K562 (cell line): Measurements from ENCODE around the gene PDE11A. TPM values are rescaled to one million over a fixed set of nuclear protein-coding genes. Genes with fewer than 3 reads are reported as not detected.

Experiments
- FOXA3 ChIP-seq, 2 experiments: fragments of 450-650 bp in 1 of 2; sonication (generic) in 1 of 2; formaldehyde crosslinking; IDR thresholded peaks in 1 of 2; conservative IDR thresholded peaks in 1 of 2; 2 replicates each; pipeline versions ENCODE4 v1.4.0 to v1.8.0; 2020 to 2022; ENCODE audit warnings: mild to moderate bottlenecking in 2 of 2, missing genetic modification reagents in 1 of 2
- GTF2F1 ChIP-seq: IDR thresholded peaks from 2 replicates; pipeline ENCODE4 v1.6.1; 2011; ENCODE audit warnings: low read depth, low read length, improper control_type of control experiment
- KAT7 ChIP-seq: sonication (generic); formaldehyde crosslinking; IDR thresholded peaks from 2 replicates; pipeline ENCODE4 v1.8.0; 2022; ENCODE audit warnings: missing genetic modification reagents, mild to moderate bottlenecking, borderline replicate concordance
- MGA ChIP-seq: fragments of 450-650 bp; IDR thresholded peaks from 2 replicates; pipeline ENCODE4 v1.6.1; 2016; ENCODE audit warnings: mild to moderate bottlenecking, moderate library complexity
- MTA3 ChIP-seq: fragments of 450-650 bp; formaldehyde crosslinking; IDR thresholded peaks from 2 replicates; pipeline ENCODE4 v1.6.1; 2017; ENCODE audit warnings: mild to moderate bottlenecking, borderline replicate concordance
- NR2C1 ChIP-seq, 2 experiments: fragments of 450-650 bp; IDR thresholded peaks; 2 replicates each; pipeline ENCODE4 v1.6.1; 2017; ENCODE audit warnings: mild to moderate bottlenecking in 2 of 2, antibody characterized with exemption in 1 of 2, inconsistent platforms in 1 of 2, missing compliant biosample characterization in 1 of 2, missing genetic modification characterization in 1 of 2
- PML ChIP-seq: IDR thresholded peaks from 2 replicates; pipeline ENCODE4 v1.6.1; 2012; ENCODE audit warnings: low read length, inconsistent platforms
- POLR2AphosphoS2 ChIP-seq: IDR thresholded peaks from 2 replicates; pipeline ENCODE4 v1.6.1; 2012; ENCODE audit warnings: low read length, improper control_type of control experiment
- SMAD1 ChIP-seq: fragments of 150-350 bp; IDR thresholded peaks from 2 replicates; pipeline ENCODE4 v1.6.1; 2014; ENCODE audit warnings: low read length, low read depth; ENCODE audit not compliant: partially characterized antibody
- TRIM24 ChIP-seq, 2 experiments: fragments of 450-650 bp; IDR thresholded peaks; 2 replicates each; pipeline ENCODE4 v1.6.1; 2016
- TSC22D4 ChIP-seq: fragments of 450-650 bp; IDR thresholded peaks from 2 replicates; pipeline ENCODE4 v1.6.1; 2016; ENCODE audit warnings: missing genetic modification characterization, missing biosample characterization, control low read depth
- ZBTB17 ChIP-seq: fragments of 450-650 bp; formaldehyde crosslinking; IDR thresholded peaks from 2 replicates; pipeline ENCODE4 v1.4.0; 2020; ENCODE audit warnings: mild to moderate bottlenecking
- ZBTB2 ChIP-seq: fragments of 450-650 bp; IDR thresholded peaks from 2 replicates; pipeline ENCODE4 v1.6.1; 2016; ENCODE audit warnings: antibody characterized with exemption
- ZNF707 ChIP-seq: fragments of 250-450 bp; sonication (Bioruptor Pico); conservative IDR thresholded peaks from 2 replicates; pipeline ENCODE4 v1.8.0; 2022; ENCODE audit warnings: inconsistent platforms, mild to moderate bottlenecking, moderate library complexity
- polyA plus RNA-seq, 8 experiments: library from polyadenylated mRNA; depleted of rRNA in 4 of 8; stranded (reverse) in 5 of 8; unstranded in 3 of 8; fragments of >200 nt; fragmentation: Nextera tagmentation in 2 of 8; fragmentation: Illumina TruSeq in 1 of 8; extraction: Ambion mirVana in 2 of 8; extraction: Trizol in 1 of 8; gene quantifications; 2 replicates each; pipeline versions ENCODE4 v1.2.1 to v1.2.3, GENCODE V29; 2011 to 2014; ENCODE audit warnings: inconsistent platforms in 1 of 8, missing spikeins in 1 of 8
- total RNA-seq, 7 experiments: library from RNA; depleted of rRNA in 6 of 7; stranded (reverse); fragments of >200 nt in 6 of 7; fragmentation: Illumina TruSeq in 2 of 7; extraction: Trizol in 2 of 7; gene quantifications; 2 replicates each; pipeline versions ENCODE4 v1.2.1 to v1.2.3, GENCODE V29; 2011 to 2021; ENCODE audit warnings: low replicate concordance in 1 of 7
- TF ChIP-seq, protein P1 (sequence below): fragments of 250-450 bp; sonication (Bioruptor Pico); IDR thresholded peaks from 2 replicates; pipeline ENCODE4 v1.8.0; 2021; ENCODE audit warnings: moderate library complexity, mild to moderate bottlenecking, inconsistent platforms

Gene PDE11A
- total and polyA plus RNA-seq, 9 of the 15 experiments (the other 6 are each of a cell fraction or from before 2014, with no cell fraction given) = 3.2 to 22.1 (median 5.7) TPM

GRCh38 chr2:177709986-177710401 is 362.6 kb downstream of the PDE11A start (continued):
- no peak for TF ChIP-seq MGA
- peak; percentile 26; the same call in 1 of the 2 replicates for TF ChIP-seq MTA3
- TF ChIP-seq GTF2F1 = no peak
- no peak for TF ChIP-seq ZBTB17 (CRISPR knock-in tag)
- no peak for TF ChIP-seq ZBTB2
- TF ChIP-seq ZNF707 (CRISPR knock-in tag) = no peak
- TF ChIP-seq TRIM24 (IDR thresholded peaks at IDR 0.05) = no peak
- TF ChIP-seq, protein P1, sequence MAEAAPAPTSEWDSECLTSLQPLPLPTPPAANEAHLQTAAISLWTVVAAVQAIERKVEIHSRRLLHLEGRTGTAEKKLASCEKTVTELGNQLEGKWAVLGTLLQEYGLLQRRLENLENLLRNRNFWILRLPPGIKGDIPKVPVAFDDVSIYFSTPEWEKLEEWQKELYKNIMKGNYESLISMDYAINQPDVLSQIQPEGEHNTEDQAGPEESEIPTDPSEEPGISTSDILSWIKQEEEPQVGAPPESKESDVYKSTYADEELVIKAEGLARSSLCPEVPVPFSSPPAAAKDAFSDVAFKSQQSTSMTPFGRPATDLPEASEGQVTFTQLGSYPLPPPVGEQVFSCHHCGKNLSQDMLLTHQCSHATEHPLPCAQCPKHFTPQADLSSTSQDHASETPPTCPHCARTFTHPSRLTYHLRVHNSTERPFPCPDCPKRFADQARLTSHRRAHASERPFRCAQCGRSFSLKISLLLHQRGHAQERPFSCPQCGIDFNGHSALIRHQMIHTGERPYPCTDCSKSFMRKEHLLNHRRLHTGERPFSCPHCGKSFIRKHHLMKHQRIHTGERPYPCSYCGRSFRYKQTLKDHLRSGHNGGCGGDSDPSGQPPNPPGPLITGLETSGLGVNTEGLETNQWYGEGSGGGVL (CRISPR knock-in tag) = no peak
- no peak for TF ChIP-seq FOXA3 (CRISPR knock-in tag; conservative IDR thresholded peaks at IDR 0.05 in 1 of 2, IDR thresholded peaks at IDR 0.05 in 1 of 2)
- TF ChIP-seq NR2C1 (IDR thresholded peaks at IDR 0.05) = no peak
- no peak for TF ChIP-seq NR2C1 (tag; IDR thresholded peaks at IDR 0.05)
- TF ChIP-seq KAT7 (CRISPR knock-in tag) = no peak
- no peak for TF ChIP-seq TSC22D4 (tag)
- TF ChIP-seq SMAD1 = no peak
- no peak for TF ChIP-seq POLR2AphosphoS2
- no peak for TF ChIP-seq PML
